Peyer's patch (tissue), 4 donors: ENCODE results near the gene WARS2.

Experiments used
- CTCF ChIP-seq, 6 experiments: fragments of 450-650 bp in 4 of 6; fragments of 200-600 bp in 2 of 6; sonication (generic) in 1 of 6; IDR thresholded peaks; one replicate each; pipeline ENCODE4 v1.5.1; 2017 to 2019; ENCODE audit warnings: antibody characterized with exemption in 6 of 6, mild to moderate bottlenecking in 3 of 6, moderate library complexity in 1 of 6
- POLR2A ChIP-seq, 2 donors: fragments of 450-650 bp; IDR thresholded peaks; one replicate each; pipeline ENCODE4 v1.5.1; 2017; ENCODE audit warnings: antibody characterized with exemption in 2 of 2, mild to moderate bottlenecking in 2 of 2, moderate library complexity in 2 of 2

- TF ChIP-seq CTCF (IDR thresholded peaks at IDR 0.05) (no peak), POLR2A (IDR thresholded peaks at IDR 0.05) (no peak)
Measured at GRCh38 chr1:119048624-119049404, 91.6 kb downstream of the WARS2 start.
